Hepatocyte (in vitro differentiated cells): Measurements from ENCODE around the gene SLC35E3.
"Not testable (repeated sequence)": the region's sequence is repeated elsewhere in the genome, so short reads cannot be mapped to it uniquely, and the experiment has no call there.

Source experiments
- CTCF ChIP-seq: fragments of 200-600 bp; sonication (generic); IDR thresholded peaks from 2 replicates; pipeline ENCODE4 v1.5.1; 2016; ENCODE audit warnings: antibody characterized with exemption, mild to moderate bottlenecking; ENCODE audit not compliant: poor library complexity
- EZH2 ChIP-seq: fragments of 200-600 bp; sonication (generic); IDR thresholded peaks from 2 replicates; pipeline ENCODE4 v1.6.1; 2016; ENCODE audit warnings: antibody characterized with exemption, mild to moderate bottlenecking, borderline replicate concordance
- EZH2phosphoT487 ChIP-seq: fragments of 200-600 bp; sonication (generic); IDR thresholded peaks from one replicate; pipeline ENCODE4 v1.6.1; 2018; ENCODE audit warnings: antibody characterized with exemption, mild to moderate bottlenecking, low read depth, moderate library complexity; ENCODE audit not compliant: unreplicated experiment, severe bottlenecking

GRCh38 chr12:68811573-68811972, 65.6 kb downstream of the SLC35E3 start:
- TF ChIP-seq CTCF, EZH2, EZH2phosphoT487: not testable (repeated sequence)
